HL-60 (cell line): ENCODE measurements around the gene CPB2.

Experiments
- DNase-seq, 2 experiments: peaks; one replicate each; pipeline ENCODE4 v3.0.0-alpha.2; 2010 to 2020; ENCODE audit warnings: low read depth in 1 of 2, low spot score in 1 of 2
- H3K27ac ChIP-seq: fragments of 250-450 bp; sonication (Bioruptor Pico); replicated peaks from 2 replicates; pipeline ENCODE4 v1.5.1; 2020; ENCODE audit warnings: mild to moderate bottlenecking, moderate library complexity
- H3K27me3 ChIP-seq: fragments of 250-450 bp; sonication (Bioruptor Pico); 2 replicates; pipeline ENCODE4 v1.5.1; 2021; ENCODE audit warnings: mild to moderate bottlenecking, moderate library complexity; ENCODE audit not compliant: insufficient read depth, poor library complexity, severe bottlenecking
- H3K4me3 ChIP-seq: replicated peaks from 2 replicates; pipeline ENCODE4 v1.5.1; 2011; ENCODE audit warnings: mild to moderate bottlenecking, control low read depth, low read length; ENCODE audit not compliant: insufficient read depth
- GABPA ChIP-seq: IDR thresholded peaks from 2 replicates; pipeline ENCODE4 v1.6.1; 2012; ENCODE audit warnings: low read depth
- POLR2AphosphoS5 ChIP-seq: IDR thresholded peaks from 2 replicates; pipeline ENCODE4 v1.6.1; 2012; ENCODE audit warnings: low read depth
- SPI1 ChIP-seq: IDR thresholded peaks from 2 replicates; pipeline ENCODE4 v1.6.1; 2012; ENCODE audit warnings: low read depth, mild to moderate bottlenecking, borderline replicate concordance
- TF ChIP-seq, protein P1 (sequence below): IDR thresholded peaks from 2 replicates; pipeline ENCODE4 v1.6.1; 2012; ENCODE audit warnings: low read depth; ENCODE audit not compliant: insufficient replicate concordance
- TF ChIP-seq, protein P2 (sequence below): IDR thresholded peaks from one replicate; pipeline ENCODE4 v1.5.1; 2011; ENCODE audit warnings: low read length, control low read depth, inconsistent platforms; ENCODE audit not compliant: insufficient read depth

Gene CPB2

DNA sequence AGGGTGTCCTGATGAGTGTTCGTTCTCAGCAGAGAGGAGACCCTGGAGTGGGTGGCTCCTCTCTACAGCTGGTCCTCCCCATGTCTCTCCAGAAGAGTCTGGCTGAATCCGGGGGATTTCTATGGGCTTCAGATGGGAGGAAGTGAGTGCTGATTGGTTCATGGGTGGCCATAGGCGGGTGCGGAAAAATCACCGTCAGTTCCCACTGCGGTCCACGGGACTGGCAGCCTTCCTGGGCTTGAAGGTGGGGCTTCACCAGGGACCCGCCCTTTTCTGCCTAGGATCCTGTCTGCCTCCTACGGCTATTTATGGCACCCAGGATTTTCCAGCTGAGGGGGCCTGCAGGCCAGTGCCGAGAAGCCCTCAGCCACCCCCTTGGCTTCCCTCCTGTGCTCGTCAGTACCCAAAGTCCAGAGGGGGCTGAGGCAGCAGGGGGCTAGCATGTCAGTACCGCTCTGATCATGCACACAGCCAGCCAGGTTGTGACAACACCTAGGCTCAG lies 18.4 kb downstream of the CPB2 start:
- Histone ChIP-seq H3K27me3 (no peaks in the 10 kb centered on the region), H3K4me3 (no peak overlapping the region), H3K27ac (no peak overlapping the region)
- DNase-seq: no peak
- TF ChIP-seq GABPA (no peak), POLR2AphosphoS5 (no peak), SPI1 (no peak)
- TF ChIP-seq, protein P1, sequence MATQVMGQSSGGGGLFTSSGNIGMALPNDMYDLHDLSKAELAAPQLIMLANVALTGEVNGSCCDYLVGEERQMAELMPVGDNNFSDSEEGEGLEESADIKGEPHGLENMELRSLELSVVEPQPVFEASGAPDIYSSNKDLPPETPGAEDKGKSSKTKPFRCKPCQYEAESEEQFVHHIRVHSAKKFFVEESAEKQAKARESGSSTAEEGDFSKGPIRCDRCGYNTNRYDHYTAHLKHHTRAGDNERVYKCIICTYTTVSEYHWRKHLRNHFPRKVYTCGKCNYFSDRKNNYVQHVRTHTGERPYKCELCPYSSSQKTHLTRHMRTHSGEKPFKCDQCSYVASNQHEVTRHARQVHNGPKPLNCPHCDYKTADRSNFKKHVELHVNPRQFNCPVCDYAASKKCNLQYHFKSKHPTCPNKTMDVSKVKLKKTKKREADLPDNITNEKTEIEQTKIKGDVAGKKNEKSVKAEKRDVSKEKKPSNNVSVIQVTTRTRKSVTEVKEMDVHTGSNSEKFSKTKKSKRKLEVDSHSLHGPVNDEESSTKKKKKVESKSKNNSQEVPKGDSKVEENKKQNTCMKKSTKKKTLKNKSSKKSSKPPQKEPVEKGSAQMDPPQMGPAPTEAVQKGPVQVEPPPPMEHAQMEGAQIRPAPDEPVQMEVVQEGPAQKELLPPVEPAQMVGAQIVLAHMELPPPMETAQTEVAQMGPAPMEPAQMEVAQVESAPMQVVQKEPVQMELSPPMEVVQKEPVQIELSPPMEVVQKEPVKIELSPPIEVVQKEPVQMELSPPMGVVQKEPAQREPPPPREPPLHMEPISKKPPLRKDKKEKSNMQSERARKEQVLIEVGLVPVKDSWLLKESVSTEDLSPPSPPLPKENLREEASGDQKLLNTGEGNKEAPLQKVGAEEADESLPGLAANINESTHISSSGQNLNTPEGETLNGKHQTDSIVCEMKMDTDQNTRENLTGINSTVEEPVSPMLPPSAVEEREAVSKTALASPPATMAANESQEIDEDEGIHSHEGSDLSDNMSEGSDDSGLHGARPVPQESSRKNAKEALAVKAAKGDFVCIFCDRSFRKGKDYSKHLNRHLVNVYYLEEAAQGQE: no peak
- TF ChIP-seq, protein P2, sequence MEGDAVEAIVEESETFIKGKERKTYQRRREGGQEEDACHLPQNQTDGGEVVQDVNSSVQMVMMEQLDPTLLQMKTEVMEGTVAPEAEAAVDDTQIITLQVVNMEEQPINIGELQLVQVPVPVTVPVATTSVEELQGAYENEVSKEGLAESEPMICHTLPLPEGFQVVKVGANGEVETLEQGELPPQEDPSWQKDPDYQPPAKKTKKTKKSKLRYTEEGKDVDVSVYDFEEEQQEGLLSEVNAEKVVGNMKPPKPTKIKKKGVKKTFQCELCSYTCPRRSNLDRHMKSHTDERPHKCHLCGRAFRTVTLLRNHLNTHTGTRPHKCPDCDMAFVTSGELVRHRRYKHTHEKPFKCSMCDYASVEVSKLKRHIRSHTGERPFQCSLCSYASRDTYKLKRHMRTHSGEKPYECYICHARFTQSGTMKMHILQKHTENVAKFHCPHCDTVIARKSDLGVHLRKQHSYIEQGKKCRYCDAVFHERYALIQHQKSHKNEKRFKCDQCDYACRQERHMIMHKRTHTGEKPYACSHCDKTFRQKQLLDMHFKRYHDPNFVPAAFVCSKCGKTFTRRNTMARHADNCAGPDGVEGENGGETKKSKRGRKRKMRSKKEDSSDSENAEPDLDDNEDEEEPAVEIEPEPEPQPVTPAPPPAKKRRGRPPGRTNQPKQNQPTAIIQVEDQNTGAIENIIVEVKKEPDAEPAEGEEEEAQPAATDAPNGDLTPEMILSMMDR: no peak

GRCh38 chr13:46085737-46086136 lies 19.1 kb downstream of the CPB2 start:
- Histone ChIP-seq H3K27me3 (no peaks in the 10 kb centered on the region), H3K27ac (no peak overlapping the region), H3K4me3 (no peak overlapping the region)
- TF ChIP-seq GABPA (no peak), POLR2AphosphoS5 (no peak), SPI1 (no peak)
- TF ChIP-seq, protein P1: no peak
- TF ChIP-seq, protein P2: no peak
- DNase-seq: no peak

DNA sequence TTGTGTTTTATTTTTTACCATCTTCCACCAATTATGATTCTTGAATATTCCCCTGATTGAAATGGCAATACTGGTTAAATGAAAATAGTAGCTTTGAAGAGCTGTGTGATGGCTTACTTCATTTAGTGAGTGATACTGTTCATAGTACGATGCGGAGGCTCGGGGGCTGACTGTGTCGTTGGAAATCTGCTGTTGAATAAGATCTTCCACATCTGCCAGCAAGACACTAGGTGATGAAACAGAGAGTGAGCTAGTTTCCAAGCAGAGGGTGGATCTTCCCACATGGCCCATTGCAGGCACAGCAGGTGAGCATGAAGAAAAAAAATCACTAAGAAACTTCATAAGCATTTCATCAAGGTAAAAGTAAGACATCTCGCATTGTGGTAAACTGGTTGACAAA lies 22.5 kb downstream of the CPB2 start:
- no peak overlapping the region for H3K4me3 ChIP-seq
- no peak for DNase-seq
- no peak for TF ChIP-seq POLR2AphosphoS5
- TF ChIP-seq, protein P2: no peak
- no peak for TF ChIP-seq GABPA
- TF ChIP-seq, protein P1: no peak
- no peak for TF ChIP-seq SPI1
- H3K27me3 ChIP-seq: no peaks in the 10 kb centered on the region
- no peak overlapping the region for H3K27ac ChIP-seq
